GM12878 (cell line): Measurements from ENCODE around the gene KCNS1.

Source experiments
- CTCF ChIP-seq, 3 experiments: IDR thresholded peaks in 2 of 3; conservative IDR thresholded peaks in 1 of 3; 2 replicates each; pipeline ENCODE4 v1.5.1; 2011; ENCODE audit warnings: low read depth in 3 of 3, low read length in 3 of 3, mild to moderate bottlenecking in 3 of 3, control low read depth in 2 of 3, moderate library complexity in 2 of 3, inconsistent platforms in 1 of 3, mixed read lengths in 1 of 3; ENCODE audit not compliant: control insufficient read depth in 2 of 3, insufficient read depth in 1 of 3; ENCODE audit errors: extremely low read depth in 1 of 3
- EED ChIP-seq: sonication (generic); IDR thresholded peaks from 2 replicates; pipeline ENCODE4 v1.6.1; 2016; ENCODE audit warnings: antibody characterized with exemption, low read depth
- MEF2A ChIP-seq: IDR thresholded peaks from 2 replicates; pipeline ENCODE4 v1.6.1; 2011; ENCODE audit warnings: low read depth, mild to moderate bottlenecking, low read length, moderate library complexity; ENCODE audit not compliant: insufficient read depth
- RCOR1 ChIP-seq: conservative IDR thresholded peaks from 2 replicates; pipeline ENCODE4 v1.6.1; 2012; ENCODE audit warnings: low read depth, low read length, improper control_type of control experiment
- TF ChIP-seq, protein P1 (sequence below): IDR thresholded peaks from 2 replicates; pipeline ENCODE4 v1.6.1; 2011; ENCODE audit warnings: low read depth, low read length, improper control_type of control experiment, borderline replicate concordance

GRCh38 chr20:45069261-45069660 lies 31.7 kb downstream of the KCNS1 start:
- TF ChIP-seq, protein P1, sequence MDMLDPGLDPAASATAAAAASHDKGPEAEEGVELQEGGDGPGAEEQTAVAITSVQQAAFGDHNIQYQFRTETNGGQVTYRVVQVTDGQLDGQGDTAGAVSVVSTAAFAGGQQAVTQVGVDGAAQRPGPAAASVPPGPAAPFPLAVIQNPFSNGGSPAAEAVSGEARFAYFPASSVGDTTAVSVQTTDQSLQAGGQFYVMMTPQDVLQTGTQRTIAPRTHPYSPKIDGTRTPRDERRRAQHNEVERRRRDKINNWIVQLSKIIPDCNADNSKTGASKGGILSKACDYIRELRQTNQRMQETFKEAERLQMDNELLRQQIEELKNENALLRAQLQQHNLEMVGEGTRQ = no peak
- no peak for TF ChIP-seq CTCF (IDR thresholded peaks at IDR 0.05 in 2 of 3, conservative IDR thresholded peaks at IDR 0.05 in 1 of 3; ENCODE audit: control insufficient read depth in 2 of 3, extremely low read depth in 1 of 3, insufficient read depth in 1 of 3, low read depth in 3 of 3, low read length in 3 of 3)
- no peak for TF ChIP-seq EED
- TF ChIP-seq MEF2A = no peak
- no peak for TF ChIP-seq RCOR1
